Natural killer cell (primary cell): Measurements from ENCODE around the gene SMAD2. TPM values are rescaled to one million over a fixed set of nuclear protein-coding genes. Genes with fewer than 3 reads are reported as not detected.

ENCODE experiments used
- ATAC-seq, 3 donors: fragments of 150-1000 bp in 2 of 3; fragments of 200-7000 bp in 1 of 3; cut with Tn5 transposase; 1 replicate in 1 of 3; 2 replicates in 2 of 3; pipeline ENCODE4 v1.10.0; 2021; ENCODE audit warnings: mild to moderate bottlenecking in 2 of 3, moderate library complexity in 2 of 3
- DNase-seq, 2 donors: peaks; one replicate each; pipeline versions ENCODE4 v3.0.0 to v3.0.0-alpha.2; 2013 to 2021; ENCODE audit warnings: mixed read lengths in 1 of 2
- H3K27ac ChIP-seq: one replicate; pipeline ENCODE4 v1.5.1; 2013; ENCODE audit warnings: mild to moderate bottlenecking, low read length
- H3K27me3 ChIP-seq: one replicate; pipeline ENCODE4 v1.6.1; 2013; ENCODE audit warnings: low read length; ENCODE audit not compliant: control insufficient read depth, insufficient read depth
- H3K36me3 ChIP-seq: one replicate; pipeline ENCODE4 v1.6.1; 2013; ENCODE audit warnings: low read length; ENCODE audit not compliant: control insufficient read depth, insufficient read depth
- H3K4me1 ChIP-seq: one replicate; pipeline ENCODE4 v1.6.1; 2013; ENCODE audit warnings: low read length; ENCODE audit not compliant: control insufficient read depth, insufficient read depth
- H3K4me3 ChIP-seq: one replicate; pipeline ENCODE4 v1.5.1; 2013; ENCODE audit warnings: low read length
- H3K9me3 ChIP-seq: one replicate; pipeline ENCODE4 v1.6.1; 2013; ENCODE audit warnings: low read length; ENCODE audit not compliant: control insufficient read depth, insufficient read depth
- H3K27ac Mint-ChIP-seq, 2 donors: one replicate each; pipeline ENCODE4 v1.8.0; 2022; ENCODE audit warnings: mild to moderate bottlenecking in 2 of 2, mixed read lengths in 2 of 2, moderate library complexity in 1 of 2
- H3K27me3 Mint-ChIP-seq, 2 donors: one replicate each; pipeline ENCODE4 v1.8.0; 2022; ENCODE audit warnings: low read depth in 2 of 2, mixed read lengths in 2 of 2
- H3K36me3 Mint-ChIP-seq: one replicate; pipeline ENCODE4 v1.8.0; 2022; ENCODE audit warnings: mixed read lengths
- H3K4me1 Mint-ChIP-seq, 2 donors: one replicate each; pipeline ENCODE4 v1.8.0; 2022; ENCODE audit warnings: mixed read lengths in 2 of 2
- H3K4me3 Mint-ChIP-seq: one replicate; pipeline ENCODE4 v1.8.0; 2022; ENCODE audit warnings: mild to moderate bottlenecking, moderate library complexity, mixed read lengths
- H3K9me3 Mint-ChIP-seq, 2 donors: one replicate each; pipeline ENCODE4 v1.8.0; 2022; ENCODE audit warnings: mixed read lengths in 2 of 2
- CTCF ChIP-seq: fragments of 200-600 bp; IDR thresholded peaks from one replicate; pipeline ENCODE4 v1.8.0; 2022; ENCODE audit warnings: antibody characterized with exemption
- WGBS: methylation state at CpG from one replicate; pipeline ENCODE4 v1.1.7; 2013; ENCODE audit warnings: missing lambda C conversion rate; ENCODE audit not compliant: insufficient coverage; 5-methylcytosine and 5-hydroxymethylcytosine counted together
- intact Hi-C: fragments of 100-400 bp; cut with micrococcal nuclease; formaldehyde crosslinking; loops from one replicate; pipeline ENCODE4 v1.14.2; 2022
- total RNA-seq, 4 donors: library from RNA; stranded (reverse); fragments of 120-200 nt in 1 of 4; gene quantifications; one replicate each; pipeline versions ENCODE4 v1.2.3 to v1.2.4, GENCODE V29; 2013 to 2022

The SMAD2 gene
- total RNA-seq, 3 donors from 2014 or later (not counting 1 experiment from before 2014, with no cell fraction given) = 138 to 160 (median 148) TPM

GRCh38 chr18:47780011-47780725 is 150.3 kb downstream of the SMAD2 start:
- no peak for TF ChIP-seq CTCF
- Histone ChIP-seq H3K4me1 (peaks cover 3% of the 10 kb centered on the region), H3K36me3 (no peaks in the 10 kb centered on the region), H3K27me3 (no peaks in the 10 kb centered on the region), H3K4me3 (no peak overlapping the region), H3K9me3 (peaks cover 7% of the 10 kb centered on the region), H3K27ac (no peak overlapping the region)
- H3K27ac Mint-ChIP-seq = no peak overlapping the region
- peaks cover 15% of the 10 kb centered on the region for H3K36me3 Mint-ChIP-seq
- intact Hi-C loops = no loop called here
- H3K4me3 Mint-ChIP-seq = no peak overlapping the region
- H3K4me1 Mint-ChIP-seq = peaks cover 16 to 18% of the 10 kb centered on the region in 2 donors
- DNase-seq = no peak
- no peak for ATAC-seq
- 87% methylated on average over 10 of the region's 11 CpGs for WGBS
- H3K27me3 Mint-ChIP-seq = peaks cover 12 to 27% of the 10 kb centered on the region in 2 donors
- peaks cover 7 to 8% of the 10 kb centered on the region in 2 donors for H3K9me3 Mint-ChIP-seq

- H3K27ac ChIP-seq = no peak overlapping the region
- DNase-seq (no peak), ATAC-seq (no peak)
- no peaks in the 10 kb centered on the region for H3K27me3 ChIP-seq
- peaks cover 16 to 18% of the 10 kb centered on the region in 2 donors for H3K4me1 Mint-ChIP-seq
- H3K36me3 Mint-ChIP-seq = peaks cover 7% of the 10 kb centered on the region
- peaks cover 5% of the 10 kb centered on the region in 2 donors for H3K9me3 Mint-ChIP-seq
- no peak overlapping the region for H3K4me3 ChIP-seq
- H3K36me3 ChIP-seq = no peaks in the 10 kb centered on the region
- no peak overlapping the region for H3K27ac Mint-ChIP-seq
- H3K4me1 ChIP-seq = peaks cover 3% of the 10 kb centered on the region
- peaks cover 4% of the 10 kb centered on the region for H3K9me3 ChIP-seq
- no peak for TF ChIP-seq CTCF
- peaks cover 10 to 19% of the 10 kb centered on the region in 2 donors for H3K27me3 Mint-ChIP-seq
- no peak overlapping the region for H3K4me3 Mint-ChIP-seq
- intact Hi-C loops = no loop called here
- WGBS = 92% methylated on average over 3 of the region's 3 CpGs
These were observed 151.1 kb downstream of the SMAD2 start for GRCh38 chr18:47779381-47779780.

- no peaks in the 10 kb centered on the region for H3K36me3 Mint-ChIP-seq
- peaks cover 16 to 22% of the 10 kb centered on the region in 2 donors for H3K4me1 Mint-ChIP-seq
- no peak for DNase-seq
- no peaks in the 10 kb centered on the region for H3K9me3 Mint-ChIP-seq
- no CpG with 5 or more reads among the region's 2 CpGs for WGBS
- peaks cover 3% of the 10 kb centered on the region for H3K4me1 ChIP-seq
- intact Hi-C loops = no loop called here
- no peak overlapping the region for H3K4me3 ChIP-seq
- no peaks in the 10 kb centered on the region for H3K9me3 ChIP-seq
- no peaks in the 10 kb centered on the region for H3K27me3 ChIP-seq
- H3K27ac Mint-ChIP-seq = no peak overlapping the region
- H3K36me3 ChIP-seq = no peaks in the 10 kb centered on the region
- no peak for TF ChIP-seq CTCF
- ATAC-seq = peak in 1 of 3 donors; percentile 70
- H3K4me3 Mint-ChIP-seq = peak overlapping the region; percentile 45
- peaks cover 6 to 14% of the 10 kb centered on the region in 2 donors for H3K27me3 Mint-ChIP-seq
- no peak overlapping the region for H3K27ac ChIP-seq
These were observed 152.8 kb downstream of the SMAD2 start for GRCh38 chr18:47777626-47778025.

GRCh38 chr18:47775961-47776360 is 154.5 kb downstream of the SMAD2 start:
- H3K36me3 ChIP-seq = no peaks in the 10 kb centered on the region
- H3K9me3 ChIP-seq = no peaks in the 10 kb centered on the region
- Mint-ChIP-seq H3K27ac (no peak overlapping the region), H3K4me1 (peaks cover 16 to 22% of the 10 kb centered on the region in 2 donors), H3K36me3 (no peaks in the 10 kb centered on the region), H3K9me3 (no peaks in the 10 kb centered on the region), H3K4me3 (no peak overlapping the region), H3K27me3 (peaks cover 0 to 5% of the 10 kb centered on the region in 2 donors)
- DNase-seq (no peak), ATAC-seq (no peak)
- no peak overlapping the region for H3K27ac ChIP-seq
- TF ChIP-seq CTCF = no peak
- peaks cover 3% of the 10 kb centered on the region for H3K4me1 ChIP-seq
- H3K4me3 ChIP-seq = no peak overlapping the region
- no peaks in the 10 kb centered on the region for H3K27me3 ChIP-seq
- intact Hi-C loops = no loop called here
- WGBS = 78% methylated on average over 5 of the region's 5 CpGs
